Umbilical cord (tissue), 2 donors: ENCODE data around the gene TRAF2. TPM values are rescaled to one million over a fixed set of nuclear protein-coding genes. Genes with fewer than 3 reads are reported as not detected.

Source experiments
- DNase-seq: peaks from one replicate; pipeline ENCODE4 v3.0.0-alpha.2; 2015; ENCODE audit warnings: low spot score
- total RNA-seq: library from RNA; depleted of rRNA; stranded (reverse); fragments of >200 nt; gene quantifications from one replicate; pipeline ENCODE4 v1.2.3, GENCODE V29; 2014; ENCODE audit warnings: low replicate concordance; ENCODE audit not compliant: insufficient read depth

TRAF2 gene
- total RNA-seq, 1 donor from 2014 or later = 5.1 TPM

GRCh38 chr9:136949239-136949816 lies 63.0 kb downstream of the TRAF2 start:
- DNase-seq = no peak

GRCh38 chr9:136949817-136950655 lies 63.7 kb downstream of the TRAF2 start:
- DNase-seq = peak; percentile 92

- DNase-seq = no peak
These were observed 64.5 kb downstream of the TRAF2 start for GRCh38 chr9:136950656-136951276.

- DNase-seq = no peak
These were observed 65.4 kb downstream of the TRAF2 start, which contains the start of gene LCN12 for GRCh38 chr9:136951541-136952320. Gene LCN12 (plus strand): TSS chr9:136952273. CDS start chr9:136952328, 55 bp downstream.

- DNase-seq = no peak
These were observed 66.1 kb downstream of the TRAF2 start for GRCh38 chr9:136952321-136952850.

GRCh38 chr9:136952876-136953770 lies 66.8 kb downstream of the TRAF2 start:
- no peak for DNase-seq

GRCh38 chr9:136953771-136954269 lies 67.5 kb downstream of the TRAF2 start:
- no peak for DNase-seq

- no peak for DNase-seq
These were observed 68.2 kb downstream of the TRAF2 start for GRCh38 chr9:136954270-136955083.

- no peak for DNase-seq
These were observed 69.1 kb downstream of the TRAF2 start for GRCh38 chr9:136955202-136955942.

GRCh38 chr9:136955943-136956335 lies 69.6 kb downstream of the TRAF2 start:
- no peak for DNase-seq

GRCh38 chr9:136956604-136957003 lies 70.3 kb downstream of the TRAF2 start:
- DNase-seq = no peak

GRCh38 chr9:136957461-136957860 lies 71.1 kb downstream of the TRAF2 start:
- no peak for DNase-seq

- DNase-seq = no peak
These were observed 71.6 kb downstream of the TRAF2 start for GRCh38 chr9:136957901-136958300.

- no peak for DNase-seq
These were observed 72.2 kb downstream of the TRAF2 start for GRCh38 chr9:136958473-136958872.

GRCh38 chr9:136958898-136959850 lies 72.9 kb downstream of the TRAF2 start:
- no peak for DNase-seq

- DNase-seq = no peak
These were observed 74.1 kb downstream of the TRAF2 start for GRCh38 chr9:136960212-136960937.

- DNase-seq = no peak
These were observed 74.6 kb downstream of the TRAF2 start for GRCh38 chr9:136960938-136961275.
